OCI-LY7 (cell line): ENCODE results near the gene NOTCH2. TPM values are rescaled to one million over a fixed set of nuclear protein-coding genes. Genes with fewer than 3 reads are reported as not detected.

Experiments
- BruUV-seq: library from RNA; stranded (reverse); fragments of 400-500 nt; replicated peaks from 2 replicates; lab custom pipeline; 2021; lab: Mats Ljungman, UMichigan
- CTCF ChIA-PET: fragments of 300-600 bp; sonication (Branson Sonifier 250); formaldehyde crosslinking; loops from one replicate; lab custom pipeline; 2022; ENCODE audit warnings: antibody characterized with exemption; ENCODE audit not compliant: unreplicated experiment; lab: Charles Lee
- POLR2A ChIA-PET: fragments of 300-600 bp; sonication (Branson Sonifier 250); formaldehyde crosslinking; loops from one replicate; lab custom pipeline; 2022; ENCODE audit warnings: antibody characterized with exemption; lab: Charles Lee
- DNase-seq: peaks from one replicate; pipeline ENCODE4 v3.0.0-alpha.2; 2015; ENCODE audit warnings: low spot score
- H2AFZ ChIP-seq: fragments of 200-600 bp; sonication (generic), shearing (Covaris generic); 2 replicates; pipeline ENCODE4 v1.6.1; 2014; ENCODE audit warnings: mild to moderate bottlenecking, antibody characterized with exemption, low read length, moderate library complexity
- H3K27ac ChIP-seq: fragments of 200-600 bp; sonication (generic); 2 replicates; pipeline ENCODE4 v1.5.1; 2014; ENCODE audit warnings: mixed run types, low read depth, mild to moderate bottlenecking, moderate library complexity, low read length, inconsistent platforms; ENCODE audit not compliant: poor library complexity, severe bottlenecking
- H3K36me3 ChIP-seq: fragments of 200-600 bp; sonication (generic); 2 replicates; pipeline ENCODE4 v1.6.1; 2014; ENCODE audit warnings: mild to moderate bottlenecking, antibody characterized with exemption, low read length, moderate library complexity, mixed read lengths; ENCODE audit not compliant: insufficient read depth
- H3K4me1 ChIP-seq: fragments of 200-600 bp; sonication (generic); 2 replicates; pipeline ENCODE4 v1.5.1; 2014; ENCODE audit warnings: mild to moderate bottlenecking, low read length; ENCODE audit not compliant: insufficient read depth, poor library complexity, severe bottlenecking
- H3K4me2 ChIP-seq: fragments of 200-600 bp; sonication (generic); 2 replicates; pipeline ENCODE4 v1.6.1; 2014; ENCODE audit warnings: mild to moderate bottlenecking, low read length
- H3K4me3 ChIP-seq: fragments of 200-600 bp; sonication (generic); 2 replicates; pipeline ENCODE4 v1.5.1; 2014; ENCODE audit warnings: mild to moderate bottlenecking, low read depth, low read length; ENCODE audit not compliant: poor library complexity, severe bottlenecking
- H3K79me2 ChIP-seq: fragments of 200-600 bp; sonication (generic); 2 replicates; pipeline ENCODE4 v1.6.1; 2016; ENCODE audit warnings: low read depth, mild to moderate bottlenecking, low read length, moderate library complexity, mixed read lengths; ENCODE audit not compliant: insufficient read depth
- H3K9me2 ChIP-seq: fragments of 200-600 bp; sonication (generic); 2 replicates; pipeline ENCODE4 v1.6.1; 2016; ENCODE audit warnings: mild to moderate bottlenecking, low read length, mixed read lengths; ENCODE audit not compliant: insufficient read depth
- H3K9me3 ChIP-seq: fragments of 200-600 bp; sonication (generic); 2 replicates; pipeline ENCODE4 v1.6.1; 2014; ENCODE audit warnings: mild to moderate bottlenecking, mixed run types, low read length, mixed read lengths
- H4K20me1 ChIP-seq: fragments of 200-600 bp; sonication (generic); 2 replicates; pipeline ENCODE4 v1.6.1; 2014; ENCODE audit warnings: mild to moderate bottlenecking, antibody characterized with exemption, low read length, moderate library complexity, mixed read lengths; ENCODE audit not compliant: insufficient read depth
- EZH2phosphoT487 ChIP-seq: fragments of 200-600 bp; sonication (generic); IDR thresholded peaks from 2 replicates; pipeline ENCODE4 v1.6.1; 2018; ENCODE audit warnings: low read depth, borderline replicate concordance, mild to moderate bottlenecking, mixed run types, antibody characterized with exemption, low read length, moderate library complexity, mixed read lengths
- intact Hi-C: fragments of 100-400 bp; cut with micrococcal nuclease; formaldehyde crosslinking; loops from one replicate; pipeline ENCODE4 v1.10.0; 2022; ENCODE audit not compliant: unreplicated experiment
- total RNA-seq, 2 experiments: library from RNA; depleted of rRNA in 1 of 2; stranded (reverse); fragments of >200 nt in 1 of 2; shearing (Covaris generic) in 1 of 2; gene quantifications; 2 replicates each; pipeline ENCODE4 v1.2.3, GENCODE V29; 2014 to 2022
- TF ChIP-seq, protein P1 (sequence below): fragments of 200-600 bp; sonication (generic); conservative IDR thresholded peaks from 2 replicates; pipeline ENCODE4 v1.5.1; 2014; ENCODE audit warnings: mild to moderate bottlenecking, antibody characterized with exemption, low read length, moderate library complexity, mixed read lengths

Gene NOTCH2
- total RNA-seq, 2 experiments from 2014 or later: 31.0 to 50.6 TPM

DNA sequence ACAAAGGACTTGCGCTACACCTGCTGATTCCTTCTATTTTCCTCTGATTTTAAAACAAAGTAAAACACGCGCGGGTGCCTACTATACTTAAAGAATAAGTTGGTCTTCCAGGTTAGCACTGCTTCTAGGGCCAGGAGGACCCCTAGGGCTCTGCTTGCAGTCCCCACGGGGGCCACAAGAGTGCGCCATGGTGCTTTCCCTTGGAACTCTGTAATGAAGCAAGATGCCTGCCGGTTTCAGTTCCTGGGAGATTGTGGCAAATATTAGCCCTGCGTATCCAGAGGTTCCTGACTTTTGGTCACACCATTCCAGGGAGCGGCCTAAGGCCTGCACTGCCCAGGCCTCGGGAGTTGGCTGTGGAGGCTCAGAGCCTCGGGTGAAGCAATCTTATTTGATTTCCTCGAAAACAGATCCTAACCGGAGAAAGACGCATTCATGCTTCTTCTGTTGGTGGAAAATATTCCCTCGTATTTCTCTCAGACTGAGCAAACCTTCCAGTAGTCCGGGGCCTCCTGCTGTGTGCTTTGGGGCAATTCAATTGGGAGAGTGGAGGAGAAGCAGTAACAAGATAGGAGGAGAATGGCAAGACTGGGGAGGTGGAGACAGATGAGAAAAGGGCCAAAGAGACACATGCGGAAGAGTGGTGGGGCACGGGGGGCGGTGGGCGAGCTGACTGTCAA is 198.4 kb downstream of the NOTCH2 start:
- Histone ChIP-seq H2AFZ (peak overlapping the region; percentile 61; the same call in 1 of the 2 replicates), H3K4me1 (no peaks in the 10 kb centered on the region), H3K4me3 (no peak overlapping the region), H3K4me2 (peak overlapping the region; percentile 44; the same call in 1 of the 2 replicates), H3K27ac (no peak overlapping the region), H3K9me2 (no peaks in the 10 kb centered on the region), H3K36me3 (no peaks in the 10 kb centered on the region), H3K79me2 (no peaks in the 10 kb centered on the region), H3K9me3 (no peaks in the 10 kb centered on the region), H4K20me1 (no peaks in the 10 kb centered on the region)
- TF ChIP-seq, protein P1, sequence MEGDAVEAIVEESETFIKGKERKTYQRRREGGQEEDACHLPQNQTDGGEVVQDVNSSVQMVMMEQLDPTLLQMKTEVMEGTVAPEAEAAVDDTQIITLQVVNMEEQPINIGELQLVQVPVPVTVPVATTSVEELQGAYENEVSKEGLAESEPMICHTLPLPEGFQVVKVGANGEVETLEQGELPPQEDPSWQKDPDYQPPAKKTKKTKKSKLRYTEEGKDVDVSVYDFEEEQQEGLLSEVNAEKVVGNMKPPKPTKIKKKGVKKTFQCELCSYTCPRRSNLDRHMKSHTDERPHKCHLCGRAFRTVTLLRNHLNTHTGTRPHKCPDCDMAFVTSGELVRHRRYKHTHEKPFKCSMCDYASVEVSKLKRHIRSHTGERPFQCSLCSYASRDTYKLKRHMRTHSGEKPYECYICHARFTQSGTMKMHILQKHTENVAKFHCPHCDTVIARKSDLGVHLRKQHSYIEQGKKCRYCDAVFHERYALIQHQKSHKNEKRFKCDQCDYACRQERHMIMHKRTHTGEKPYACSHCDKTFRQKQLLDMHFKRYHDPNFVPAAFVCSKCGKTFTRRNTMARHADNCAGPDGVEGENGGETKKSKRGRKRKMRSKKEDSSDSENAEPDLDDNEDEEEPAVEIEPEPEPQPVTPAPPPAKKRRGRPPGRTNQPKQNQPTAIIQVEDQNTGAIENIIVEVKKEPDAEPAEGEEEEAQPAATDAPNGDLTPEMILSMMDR: peak; percentile 95
- TF ChIP-seq EZH2phosphoT487: no peak
- intact Hi-C loops: loop anchor here (2.0 to 10.0 kb wide), 3 partner anchors 16 to 274 kb away; no protein-coding TSS in a partner anchor
- CTCF ChIA-PET: no interaction called here
- POLR2A ChIA-PET: interaction anchor here (1.0 kb wide), 1 partner anchor 11 kb away, joined by 3 read pairs; no protein-coding TSS in a partner anchor
- peak; percentile 71 for DNase-seq
- no TSS peak for BruUV-seq

DNA sequence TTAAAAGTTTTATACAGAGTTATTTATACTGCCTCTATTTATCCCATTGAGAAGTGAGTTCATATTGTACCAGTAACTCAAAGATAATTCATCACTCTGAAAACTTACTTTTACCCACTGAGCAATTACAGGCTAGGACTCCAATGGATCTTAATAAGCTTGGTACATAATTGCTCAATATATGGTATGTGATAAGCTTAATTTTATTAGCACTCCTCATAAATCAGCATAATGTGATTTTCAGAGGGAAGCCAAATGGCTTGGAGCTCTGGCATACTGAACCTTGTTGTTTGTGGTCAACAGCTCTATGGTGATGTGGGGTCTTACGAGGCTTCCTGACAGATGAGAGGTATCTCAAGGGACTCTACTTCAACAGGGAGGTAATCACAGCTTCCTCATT is 199.5 kb downstream of the NOTCH2 start:
- no peak for TF ChIP-seq EZH2phosphoT487
- TF ChIP-seq, protein P1: no peak
- H3K36me3 ChIP-seq: no peaks in the 10 kb centered on the region
- H3K9me2 ChIP-seq: no peaks in the 10 kb centered on the region
- no peaks in the 10 kb centered on the region for H3K4me1 ChIP-seq
- no peak overlapping the region for H3K27ac ChIP-seq
- intact Hi-C loops: loop anchor here (2.0 to 10.0 kb wide), 4 partner anchors 17 to 275 kb away; partner anchors contain the start of gene REG4
- no TSS peak for BruUV-seq
- H3K4me3 ChIP-seq: no peak overlapping the region
- no peak for DNase-seq
- ChIA-PET CTCF (no interaction called here), POLR2A (interaction anchor here (0.6 to 1.5 kb wide), 2 partner anchors 19 to 276 kb away, joined by 3 read pairs; no protein-coding TSS in a partner anchor)
- H3K79me2 ChIP-seq: no peaks in the 10 kb centered on the region
- H2AFZ ChIP-seq: no peak overlapping the region
- no peak overlapping the region for H3K4me2 ChIP-seq
- no peaks in the 10 kb centered on the region for H4K20me1 ChIP-seq
- H3K9me3 ChIP-seq: no peaks in the 10 kb centered on the region

DNA sequence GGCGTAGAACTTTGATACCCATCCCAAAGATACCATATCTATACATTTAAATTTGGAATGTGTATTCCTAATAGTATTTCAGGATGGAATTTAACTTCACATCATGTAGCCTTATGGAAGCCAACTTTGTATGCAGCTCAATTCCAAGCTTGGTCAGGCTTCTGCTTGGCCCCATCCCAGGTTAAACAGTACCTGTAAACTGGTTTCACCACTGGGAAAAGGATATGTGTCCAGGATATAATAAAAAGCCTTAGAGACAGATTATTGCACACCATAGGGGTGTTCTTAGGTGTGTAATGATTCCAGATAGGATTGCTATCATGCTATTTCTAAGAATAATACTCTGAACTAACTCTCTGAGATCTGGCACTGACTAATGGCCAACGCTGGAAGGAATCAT is 201.3 kb downstream of the NOTCH2 start:
- no peak for TF ChIP-seq EZH2phosphoT487
- TF ChIP-seq, protein P1: no peak
- Histone ChIP-seq H3K4me3 (no peak overlapping the region), H2AFZ (no peak overlapping the region), H3K27ac (no peak overlapping the region), H3K36me3 (no peaks in the 10 kb centered on the region), H3K79me2 (no peaks in the 10 kb centered on the region), H3K4me2 (no peak overlapping the region), H3K9me2 (no peaks in the 10 kb centered on the region), H3K9me3 (no peaks in the 10 kb centered on the region), H3K4me1 (no peaks in the 10 kb centered on the region), H4K20me1 (no peaks in the 10 kb centered on the region)
- intact Hi-C loops: loop anchor here (10.0 kb wide), 1 partner anchor 53 kb away; the partner anchor contains the start of gene REG4
- CTCF ChIA-PET: no interaction called here
- DNase-seq: no peak
- POLR2A ChIA-PET: interaction anchor here (0.5 to 1.2 kb wide), 2 partner anchors 58 to 104 kb away, joined by 3 to 4 read pairs; no protein-coding TSS in a partner anchor
- no TSS peak for BruUV-seq
